ENCODE results near the gene RFX2.
"Not testable (repeated sequence)": the region's sequence is repeated elsewhere in the genome, so short reads cannot be mapped to it uniquely, and the experiment has no call there.

Gene RFX2

GRCh38 chr19:6012426-6013170, 97.7 kb downstream of the RFX2 start:
- DNase-seq (ENCODE audit: low spot score) = no peak

GRCh38 chr19:6011794-6012193, 98.5 kb downstream of the RFX2 start:
- DNase-seq (ENCODE audit: low spot score) = no peak

- no peak for DNase-seq (ENCODE audit: low spot score)
These were observed 99.1 kb downstream of the RFX2 start for GRCh38 chr19:6011206-6011605.

GRCh38 chr19:6010107-6010506, 100.2 kb downstream of the RFX2 start:
- DNase-seq (ENCODE audit: low spot score) = no peak

GRCh38 chr19:6007866-6008265, 102.4 kb downstream of the RFX2 start:
- DNase-seq (ENCODE audit: low spot score) = no peak

GRCh38 chr19:6006896-6007295, 103.4 kb downstream of the RFX2 start:
- no peak for DNase-seq (ENCODE audit: low spot score)

- DNase-seq (ENCODE audit: low spot score) = not testable (repeated sequence)
These were observed 104.2 kb downstream of the RFX2 start for GRCh38 chr19:6006070-6006446.

- DNase-seq (ENCODE audit: low spot score) = no peak
These were observed 104.8 kb downstream of the RFX2 start for GRCh38 chr19:6005321-6006069.

GRCh38 chr19:6003976-6004375, 106.3 kb downstream of the RFX2 start:
- DNase-seq (ENCODE audit: low spot score) = no peak

- no peak for DNase-seq (ENCODE audit: low spot score)
These were observed 107.7 kb downstream of the RFX2 start for GRCh38 chr19:6002591-6002990.

GRCh38 chr19:6000228-6000847, 110.0 kb downstream of the RFX2 start:
- DNase-seq (ENCODE audit: low spot score) = no peak

GRCh38 chr19:5999693-6000092, 110.6 kb downstream of the RFX2 start:
- no peak for DNase-seq (ENCODE audit: low spot score)

- no peak for DNase-seq (ENCODE audit: low spot score)
These were observed 112.9 kb downstream of the RFX2 start for GRCh38 chr19:5997371-5997770.

- DNase-seq (ENCODE audit: low spot score) = no peak
These were observed 113.5 kb downstream of the RFX2 start for GRCh38 chr19:5996623-5997320.

GRCh38 chr19:5996102-5996501, 114.2 kb downstream of the RFX2 start:
- DNase-seq (ENCODE audit: low spot score) = no peak

GRCh38 chr19:5995606-5996005, 114.7 kb downstream of the RFX2 start:
- DNase-seq (ENCODE audit: low spot score) = no peak

GRCh38 chr19:5994405-5995165, 115.7 kb downstream of the RFX2 start:
- no peak for DNase-seq (ENCODE audit: low spot score)

- no peak for DNase-seq (ENCODE audit: low spot score)
These were observed 116.5 kb downstream of the RFX2 start for GRCh38 chr19:5993648-5994358.

- DNase-seq (ENCODE audit: low spot score) = no peak
These were observed 117.1 kb downstream of the RFX2 start for GRCh38 chr19:5993201-5993600.

GRCh38 chr19:5992756-5993155, 117.5 kb downstream of the RFX2 start:
- no peak for DNase-seq (ENCODE audit: low spot score)

GRCh38 chr19:5991244-5991838, 119.0 kb downstream of the RFX2 start:
- no peak for DNase-seq (ENCODE audit: low spot score)

All from CD4-positive, alpha-beta T cell treated with Interleukin-15 for 4 hours (primary cell).